Amygdala (tissue), 56 donors: ENCODE measurements around the gene PRPF31.
A peak's percentile ranks its signal among the peaks of the same experiment; 100 is the strongest.

Experiments used
- DNase-seq, 56 donors: peaks; one replicate each; lab custom pipeline; 2025; lab: John Stamatoyannopoulos, UW

Gene PRPF31

DNA sequence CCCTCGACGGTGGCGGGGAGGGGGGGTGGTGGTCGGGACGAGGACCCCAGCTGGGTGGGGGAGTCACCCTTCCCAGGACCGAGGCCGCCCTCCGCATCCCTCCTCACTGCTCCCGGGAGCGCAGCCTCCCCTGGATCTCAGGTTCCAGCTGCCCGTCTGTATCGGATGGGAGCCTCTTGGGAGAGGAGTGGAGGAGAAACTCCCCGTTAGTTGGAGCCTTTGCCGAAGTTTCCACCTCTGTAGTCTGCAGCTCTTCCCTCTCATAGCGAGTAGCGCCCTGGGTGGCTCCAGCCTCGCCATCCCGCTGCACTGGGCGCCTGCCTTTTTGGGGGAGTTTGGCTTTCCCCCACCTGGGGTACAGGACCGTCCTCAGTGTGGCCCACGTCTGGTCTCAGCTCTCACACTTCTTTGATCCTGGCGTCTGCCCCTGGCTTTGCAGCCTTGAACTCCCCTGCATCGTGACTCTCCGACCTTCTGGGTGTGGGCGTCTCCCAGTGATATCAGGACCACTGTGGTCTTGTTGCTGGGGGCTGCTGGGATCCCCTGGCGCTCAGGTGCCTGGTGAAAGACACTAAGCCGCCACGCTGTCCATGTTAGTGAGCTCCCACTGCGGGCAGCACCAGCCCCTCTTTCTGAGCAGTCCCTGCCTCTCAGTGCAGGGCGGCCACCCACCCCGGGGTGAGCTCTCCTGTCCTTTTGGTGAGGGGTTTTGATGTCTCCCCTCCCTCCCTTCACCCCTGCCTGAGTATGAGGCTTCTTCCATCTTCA lies 23.1 kb downstream of the PRPF31 start:
- no peak for DNase-seq

DNA sequence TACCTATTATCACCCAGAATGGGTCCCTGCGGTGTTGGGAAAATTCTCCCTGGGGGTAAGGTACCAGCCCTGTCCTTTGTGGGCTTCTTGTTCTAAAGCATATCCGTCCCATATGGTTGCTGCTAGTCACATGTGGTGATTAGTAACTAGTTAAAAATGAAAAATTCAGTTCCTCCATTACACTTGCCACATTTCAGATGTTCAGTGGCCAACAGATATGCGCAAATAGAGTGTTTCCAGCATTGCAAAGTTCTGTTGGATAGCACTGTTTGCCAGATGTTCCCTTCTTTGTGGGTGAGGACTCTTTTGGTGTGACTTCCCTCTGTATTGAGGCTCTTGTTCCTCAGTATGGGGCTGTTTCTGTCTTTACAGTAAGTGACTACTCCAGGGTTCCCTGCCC lies 25.8 kb downstream of the PRPF31 start:
- DNase-seq: no peak

DNA sequence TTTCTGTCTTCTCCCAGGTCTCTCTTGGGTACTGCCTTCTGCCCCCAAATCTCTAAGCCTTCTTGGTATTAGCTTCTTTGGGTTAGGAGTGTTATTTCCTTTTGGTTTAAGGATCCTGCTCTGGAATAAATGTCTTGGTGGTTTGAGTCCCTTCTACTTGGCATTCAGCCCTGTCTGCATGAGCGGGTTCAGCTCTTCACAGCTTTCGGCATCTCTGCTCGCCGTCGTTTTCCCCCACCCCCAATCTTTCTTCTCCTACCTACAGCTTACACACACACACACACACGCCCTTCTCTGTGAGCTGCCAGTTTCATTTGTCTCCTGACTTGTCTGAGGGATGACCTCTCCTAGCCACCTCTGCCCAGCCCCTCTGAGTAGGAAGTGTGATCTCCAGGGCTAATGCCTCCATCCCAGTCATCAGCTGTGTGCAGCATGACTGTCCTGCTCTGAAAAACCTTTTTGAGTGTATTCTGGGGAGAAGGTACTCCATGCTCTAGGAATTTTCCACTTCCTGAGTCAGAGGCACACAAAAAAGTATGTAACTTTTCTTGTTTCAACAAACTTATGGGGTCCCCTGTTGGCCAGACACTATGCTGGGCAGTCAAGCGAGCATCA lies 26.7 kb downstream of the PRPF31 start:
- DNase-seq: no peak

DNA sequence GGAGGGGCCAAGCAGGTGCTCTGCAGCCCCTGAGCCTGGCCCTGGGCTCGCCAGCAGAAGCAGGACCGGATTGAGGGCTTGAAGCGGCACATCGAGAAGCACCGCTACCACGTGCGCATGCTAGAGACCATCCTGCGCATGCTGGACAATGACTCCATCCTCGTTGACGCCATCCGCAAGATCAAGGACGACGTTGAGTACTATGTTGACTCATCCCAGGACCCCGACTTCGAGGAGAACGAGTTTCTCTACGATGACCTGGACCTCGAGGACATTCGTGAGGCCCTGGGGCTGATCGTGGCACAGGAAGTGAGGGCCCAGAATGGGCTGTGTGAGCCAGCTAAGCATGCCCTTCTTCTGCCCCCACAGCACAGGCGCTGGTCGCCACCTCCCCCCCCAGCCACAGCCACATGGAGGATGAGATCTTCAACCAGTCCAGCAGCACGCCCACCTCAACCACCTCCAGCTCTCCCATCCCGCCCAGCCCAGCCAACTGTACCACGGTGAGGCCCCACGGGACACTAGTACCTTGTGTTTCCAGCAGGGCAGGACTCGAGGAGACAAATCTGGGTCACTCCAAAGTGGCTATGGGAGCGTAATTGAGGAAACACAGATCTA lies 30.1 kb downstream of the PRPF31 start:
- DNase-seq: no peak

DNA sequence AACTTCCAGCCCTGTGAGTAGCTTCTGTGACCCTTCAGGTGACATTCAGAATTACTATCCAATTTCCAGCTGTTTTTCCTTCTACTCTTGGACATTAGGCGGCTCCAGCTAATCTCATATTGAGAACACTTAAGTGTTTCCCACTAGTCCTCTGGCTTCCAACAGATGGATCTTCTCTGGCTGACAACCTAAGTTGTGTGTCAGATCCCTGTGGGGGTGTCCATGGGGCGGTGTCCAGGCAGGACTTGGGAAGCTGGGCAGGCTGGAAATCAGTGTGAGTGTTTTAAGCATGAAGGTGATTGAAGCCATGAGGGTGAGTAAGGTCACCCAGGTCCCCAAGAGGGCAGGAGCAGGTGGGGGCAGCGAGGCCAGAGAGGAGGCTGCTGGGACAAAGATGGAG lies 32.1 kb downstream of the PRPF31 start:
- DNase-seq: peak in 1 of 56 donors; percentile 57

DNA sequence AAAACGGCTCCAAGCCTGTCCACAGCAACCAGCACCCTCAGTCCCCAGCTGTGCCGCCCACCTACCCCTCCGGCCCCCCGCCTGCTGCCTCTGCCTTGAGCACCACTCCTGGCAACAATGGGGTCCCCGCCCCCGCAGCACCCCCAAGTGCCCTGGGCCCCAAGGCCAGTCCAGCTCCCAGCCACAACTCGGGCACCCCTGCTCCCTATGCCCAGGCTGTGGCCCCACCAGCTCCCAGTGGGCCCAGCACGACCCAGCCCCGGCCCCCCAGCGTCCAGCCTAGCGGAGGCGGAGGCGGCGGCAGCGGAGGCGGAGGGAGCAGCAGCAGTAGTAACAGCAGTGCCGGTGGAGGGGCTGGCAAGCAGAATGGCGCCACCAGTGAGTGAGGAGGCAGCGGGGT lies 32.6 kb downstream of the PRPF31 start:
- DNase-seq: peak in 1 of 56 donors; percentile 57

DNA sequence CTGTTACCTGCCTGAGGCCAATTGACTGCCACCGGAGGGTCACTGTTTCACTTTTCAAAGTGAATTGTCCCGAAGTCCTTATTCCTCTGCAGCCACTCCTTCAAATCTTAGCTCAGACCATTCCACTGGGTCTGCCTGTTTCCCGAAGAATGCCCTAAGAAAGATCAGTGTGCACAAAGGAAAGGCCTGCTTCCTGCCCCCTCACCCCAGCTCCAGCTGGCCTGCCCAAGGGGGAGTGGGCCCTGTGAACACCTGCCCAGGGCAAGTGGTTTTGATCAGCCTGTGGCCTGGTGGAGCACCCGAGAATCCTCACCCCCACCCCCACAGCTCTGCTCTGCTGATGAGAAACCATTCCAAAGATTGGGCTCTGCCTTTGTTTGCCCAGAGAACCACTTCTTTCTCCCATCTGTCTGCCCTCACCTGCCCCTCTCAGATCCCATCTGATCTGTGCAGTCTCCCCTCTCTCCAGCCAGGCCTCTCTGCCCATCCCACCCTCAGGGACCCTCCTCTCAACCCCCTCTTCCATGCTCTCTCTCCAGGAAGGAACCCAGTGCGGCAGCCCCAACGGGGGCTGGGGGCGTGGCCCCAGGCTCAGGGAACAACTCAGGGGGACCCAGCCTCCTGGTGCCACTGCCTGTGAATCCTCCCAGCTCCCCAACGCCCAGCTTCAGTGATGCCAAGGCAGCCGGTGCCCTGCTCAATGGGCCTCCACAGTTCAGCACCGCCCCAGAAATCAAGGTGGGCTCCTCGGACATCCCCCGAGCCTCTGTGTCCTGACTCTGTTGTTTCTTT lies 33.7 kb downstream of the PRPF31 start:
- no peak for DNase-seq

DNA sequence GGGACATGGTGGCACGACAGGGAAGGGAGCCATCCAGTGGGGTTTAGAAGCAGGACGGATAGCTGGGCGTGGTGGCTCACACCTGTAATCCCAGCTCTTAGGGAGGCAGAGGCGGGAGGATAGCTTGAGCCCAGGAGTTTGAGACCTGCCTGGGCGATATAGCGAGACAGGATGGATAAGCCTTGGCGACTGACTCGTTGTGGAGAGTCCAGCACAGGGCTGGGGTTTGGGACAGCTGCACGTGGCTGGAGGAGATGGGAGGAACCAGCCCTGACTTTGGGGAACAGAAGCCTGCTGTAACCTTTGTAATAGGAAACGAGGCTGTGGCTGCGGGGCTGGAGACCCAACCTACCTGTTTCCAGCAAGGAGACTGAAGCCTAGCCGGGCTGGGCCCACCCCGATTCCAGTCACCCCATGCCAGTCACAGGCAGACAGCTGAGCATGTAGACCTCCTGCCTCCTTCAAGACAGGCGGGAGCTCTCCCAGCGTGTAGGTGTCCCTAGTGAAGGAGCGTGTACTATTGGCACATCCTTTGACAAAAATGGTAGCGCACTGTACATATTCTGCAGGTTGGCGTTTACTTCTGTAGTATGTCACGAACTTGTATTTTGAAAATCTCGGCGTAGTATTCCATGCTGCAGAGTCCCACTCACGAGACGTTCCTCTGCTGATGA lies 35.9 kb downstream of the PRPF31 start:
- no peak for DNase-seq

DNA sequence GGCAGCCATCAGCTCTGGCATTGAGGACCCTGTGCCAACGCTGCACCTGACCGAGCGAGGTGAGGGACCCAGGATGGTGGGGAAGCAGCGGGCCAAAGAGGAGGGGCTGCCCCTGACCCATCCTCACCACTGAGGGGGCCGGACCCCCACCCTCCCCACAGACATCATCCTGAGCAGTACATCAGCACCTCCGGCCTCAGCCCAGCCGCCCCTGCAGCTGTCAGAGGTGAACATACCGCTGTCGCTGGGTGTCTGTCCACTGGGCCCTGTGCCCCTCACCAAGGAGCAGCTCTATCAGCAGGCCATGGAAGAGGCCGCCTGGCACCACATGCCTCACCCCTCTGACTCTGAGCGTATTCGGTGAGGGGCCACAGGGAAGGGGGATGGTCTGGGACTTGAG lies 36.7 kb downstream of the PRPF31 start:
- no peak for DNase-seq

DNA sequence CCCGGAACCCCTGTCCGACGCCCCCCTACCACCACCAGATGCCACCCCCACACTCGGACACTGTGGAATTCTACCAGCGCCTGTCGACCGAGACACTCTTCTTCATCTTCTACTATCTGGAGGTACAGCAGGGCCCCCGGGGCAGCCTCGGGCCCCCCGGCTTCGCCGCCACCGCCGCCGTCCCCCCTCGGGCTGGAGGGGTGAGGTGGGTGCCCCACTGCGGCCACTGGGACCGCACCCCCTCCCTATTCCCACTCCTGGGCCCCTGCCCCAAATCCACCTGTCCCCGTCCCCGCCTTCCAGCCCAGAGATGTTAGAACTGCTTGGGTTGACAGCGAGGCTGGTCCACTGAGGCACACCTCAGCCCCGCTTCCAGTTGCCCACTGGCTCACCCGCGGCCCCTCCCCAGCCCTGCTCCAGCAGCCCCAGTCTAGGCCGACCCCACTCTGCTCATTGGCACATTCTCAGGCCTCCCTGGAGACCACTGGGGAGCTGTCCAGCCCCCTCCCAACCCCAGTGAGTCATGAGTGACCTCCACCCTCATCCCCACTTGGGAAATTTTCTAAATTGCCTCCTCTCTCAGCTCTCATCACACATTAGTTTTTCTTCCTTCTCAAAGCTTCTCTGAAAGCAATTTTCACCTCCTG lies 37.4 kb downstream of the PRPF31 start:
- no peak for DNase-seq

DNA sequence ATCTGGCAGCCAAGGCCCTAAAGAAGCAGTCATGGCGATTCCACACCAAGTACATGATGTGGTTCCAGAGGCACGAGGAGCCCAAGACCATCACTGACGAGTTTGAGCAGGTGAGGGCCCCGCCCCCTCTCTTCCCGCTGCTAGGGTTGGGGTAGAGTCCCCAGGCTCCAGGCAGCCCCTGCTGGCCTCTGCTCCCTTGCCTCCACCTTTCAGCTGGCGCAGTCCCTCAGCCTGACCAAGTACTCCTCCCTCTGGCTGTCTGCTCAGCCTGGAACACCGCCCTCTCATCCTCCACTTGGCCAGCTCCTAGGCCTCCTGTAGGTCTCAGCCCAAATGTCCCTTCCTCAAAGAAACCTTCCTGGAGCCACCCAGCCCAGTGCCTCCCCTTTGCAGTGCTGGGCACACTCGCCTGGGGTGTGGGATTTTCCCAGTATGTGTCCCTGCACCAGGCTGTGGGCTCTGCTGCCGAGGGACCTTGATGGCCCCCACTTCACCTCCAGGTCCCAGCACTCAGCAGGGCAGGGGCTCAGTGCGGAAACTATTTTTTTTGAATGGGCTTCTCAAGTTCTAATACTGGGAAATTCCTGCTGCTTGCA lies 38.3 kb downstream of the PRPF31 start:
- no peak for DNase-seq

DNA sequence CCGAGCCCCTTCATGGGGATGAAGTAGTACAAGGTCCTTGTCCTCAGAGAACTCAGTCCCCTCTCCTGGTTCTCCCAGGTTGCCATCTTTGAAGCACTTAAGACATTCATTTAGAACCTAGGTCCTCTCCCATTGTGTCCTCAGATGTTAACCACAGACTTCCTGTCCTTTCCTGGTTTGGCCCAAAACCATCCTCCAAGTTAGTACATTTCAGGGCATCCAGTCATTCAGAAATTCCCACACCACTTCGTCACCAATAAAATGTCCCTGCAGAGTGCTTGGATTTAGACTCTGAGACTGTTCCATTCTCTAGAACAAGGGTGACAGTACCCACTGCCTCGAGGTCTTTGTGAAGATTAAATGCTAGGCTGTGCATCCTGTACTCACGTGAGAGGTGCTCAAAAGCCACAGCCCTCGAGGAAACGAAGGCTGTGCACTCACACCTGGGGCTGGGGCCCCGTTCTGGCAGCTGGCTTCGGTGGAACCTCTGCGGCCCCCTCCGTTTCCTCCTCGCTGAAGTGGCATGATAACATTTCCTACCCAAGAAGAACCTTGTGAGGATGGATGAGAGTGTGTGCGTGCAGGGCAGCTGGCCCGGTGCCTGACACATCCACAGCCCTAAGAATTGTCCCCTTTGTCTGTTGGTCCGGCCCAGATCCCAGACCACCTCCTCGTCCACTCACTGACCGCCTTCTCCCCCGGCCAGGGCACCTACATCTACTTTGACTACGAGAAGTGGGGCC lies 39.2 kb downstream of the PRPF31 start:
- DNase-seq: no peak

DNA sequence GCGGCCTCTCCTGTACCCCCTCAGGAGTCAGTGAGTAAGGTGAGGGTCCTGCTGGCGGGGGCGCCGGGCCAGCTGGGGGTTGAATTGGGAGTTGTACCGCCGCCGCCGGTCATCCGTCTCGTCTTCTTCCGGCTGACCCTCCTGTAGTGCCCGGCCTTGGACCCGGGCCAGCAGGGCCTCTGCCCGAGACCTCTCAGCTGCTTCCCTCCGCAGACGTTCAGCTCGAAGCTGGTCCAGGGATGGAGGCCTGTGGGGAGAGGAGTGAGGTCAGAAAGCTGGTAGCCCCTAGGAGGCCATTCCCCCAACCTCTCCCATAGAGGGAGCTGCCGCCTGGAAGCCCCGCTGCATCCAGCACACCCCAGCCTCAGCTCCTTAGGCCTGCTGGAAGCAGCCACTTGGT lies 40.1 kb downstream of the PRPF31 start:
- peak in 1 of 56 donors; percentile 18 for DNase-seq

DNA sequence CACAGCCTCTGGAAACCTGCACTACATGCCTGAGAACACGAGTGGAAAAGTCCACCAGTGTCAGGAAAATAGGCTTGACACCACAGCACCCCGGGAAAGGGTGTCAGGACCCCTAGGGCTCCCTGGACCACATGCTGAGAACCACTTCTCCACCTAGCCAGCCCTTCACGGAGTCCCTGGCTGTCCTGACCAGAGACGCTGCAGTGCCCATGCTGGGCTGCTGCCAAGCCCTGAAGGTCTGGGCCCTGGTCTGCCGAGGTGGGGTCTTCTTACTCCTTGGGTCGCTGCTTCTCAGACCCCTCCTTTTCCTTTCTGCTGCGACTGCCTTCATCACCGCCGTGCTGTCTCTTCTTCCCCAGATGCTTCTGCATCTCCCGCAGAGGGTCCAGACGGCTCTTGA lies 40.9 kb downstream of the PRPF31 start:
- DNase-seq: no peak

DNA sequence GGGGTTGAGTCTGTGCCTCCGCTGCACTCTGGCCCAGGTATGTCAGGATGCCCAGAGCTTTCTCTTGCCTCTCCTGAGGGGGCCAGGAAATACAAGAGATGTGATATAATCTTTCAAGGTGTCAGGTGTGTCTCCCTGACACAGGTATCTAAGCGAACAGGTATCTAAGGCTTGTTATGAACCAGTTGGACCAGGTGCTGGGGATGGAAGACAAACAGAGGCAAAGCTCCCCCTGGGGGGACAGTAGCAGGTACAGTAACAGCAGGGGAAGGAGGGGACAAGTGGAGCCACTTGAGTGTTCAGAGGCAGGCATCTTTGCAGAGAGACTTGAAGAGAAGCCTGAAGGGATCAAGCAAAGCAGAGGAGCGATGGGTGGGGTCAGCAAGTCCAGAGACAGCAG lies 41.4 kb downstream of the PRPF31 start:
- DNase-seq: no peak

DNA sequence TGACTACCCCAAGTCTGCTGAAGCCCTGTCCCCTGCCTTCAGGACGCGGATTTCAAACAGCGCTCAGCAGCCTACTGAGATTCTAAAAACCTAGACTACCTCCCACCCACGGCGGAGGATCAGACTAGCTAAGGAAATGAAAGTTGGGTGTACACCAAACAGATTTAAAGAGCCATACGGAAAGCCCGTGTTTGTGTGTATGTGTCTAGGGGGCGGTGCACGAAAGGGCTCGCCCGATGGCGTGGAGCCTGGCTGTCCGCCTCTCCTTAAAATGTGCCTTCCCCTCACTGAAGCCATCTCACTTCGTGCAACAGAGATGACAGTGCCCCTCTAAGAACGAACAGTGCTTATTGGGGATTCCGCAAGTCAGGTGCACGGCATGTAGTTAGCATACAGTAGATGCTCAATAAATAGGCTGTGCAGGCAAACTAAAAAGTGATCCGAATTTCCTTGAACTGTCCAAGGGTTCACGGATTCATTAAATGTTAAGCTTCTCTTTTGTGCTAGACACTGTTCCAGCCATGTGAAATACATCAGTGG lies 43.3 kb downstream of the PRPF31 start:
- DNase-seq: peak in 2 of 56 donors; percentile 10 to 46

DNA sequence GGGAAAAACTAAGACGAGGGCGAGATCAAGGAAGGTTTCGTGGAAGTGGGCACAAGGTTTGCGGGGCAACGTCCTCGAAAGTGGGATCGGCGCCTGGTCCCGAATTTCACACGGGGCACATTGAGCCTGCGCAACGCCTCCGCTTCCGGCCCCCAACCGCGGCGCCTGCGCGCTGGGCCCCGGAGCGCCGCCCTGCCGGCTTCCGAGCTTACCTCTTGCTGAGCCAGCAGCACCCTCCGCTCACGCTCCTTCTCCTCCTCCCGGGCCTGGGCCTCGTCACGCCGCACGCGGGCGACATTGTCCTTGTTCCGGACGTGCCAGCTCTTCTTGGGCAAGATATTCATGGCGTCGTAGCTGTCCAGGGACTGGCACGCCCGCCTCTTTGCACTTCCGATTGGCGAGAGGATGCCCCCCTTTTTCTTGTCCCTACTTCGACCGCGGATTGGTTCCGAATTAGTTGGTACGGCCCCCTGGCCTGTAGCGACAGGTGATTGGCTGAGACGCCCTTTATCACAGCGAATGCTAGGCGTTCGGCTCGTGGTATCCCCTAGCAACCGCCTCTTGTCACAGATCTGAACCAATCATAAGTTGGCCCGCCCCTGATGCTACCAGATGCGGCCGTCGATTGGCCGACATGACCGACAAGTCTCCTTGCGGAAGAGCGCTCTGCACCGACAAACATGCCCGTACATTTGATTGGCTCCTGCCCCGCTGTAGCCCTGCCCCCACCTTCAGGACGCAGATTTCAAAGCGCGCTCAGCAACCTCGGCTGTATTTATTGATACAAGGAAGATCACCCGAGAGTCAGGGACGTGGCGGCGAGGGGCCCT lies 44.0 kb downstream of the PRPF31 start, which contains the start of gene LENG1:
LENG1 (minus strand) TSS at position 370 of the 830 bp plus-strand sequence; CDS start at position 344, 26 bp downstream.
- peak; percentile 92 to 100 (median 99) for DNase-seq
